HG02938 (cell line): ENCODE results near the gene SLC12A3.

Experiments
- ATAC-seq: cut with Tn5 transposase; IDR thresholded peaks from one replicate; pipeline ENCODE4 v1.9.1; 2021; ENCODE audit warnings: mild to moderate bottlenecking, moderate library complexity; ENCODE audit not compliant: unreplicated experiment

The SLC12A3 gene

GRCh38 chr16:56848029-56848936, 16.7 kb upstream of the SLC12A3 start:
- ATAC-seq: no peak

DNA sequence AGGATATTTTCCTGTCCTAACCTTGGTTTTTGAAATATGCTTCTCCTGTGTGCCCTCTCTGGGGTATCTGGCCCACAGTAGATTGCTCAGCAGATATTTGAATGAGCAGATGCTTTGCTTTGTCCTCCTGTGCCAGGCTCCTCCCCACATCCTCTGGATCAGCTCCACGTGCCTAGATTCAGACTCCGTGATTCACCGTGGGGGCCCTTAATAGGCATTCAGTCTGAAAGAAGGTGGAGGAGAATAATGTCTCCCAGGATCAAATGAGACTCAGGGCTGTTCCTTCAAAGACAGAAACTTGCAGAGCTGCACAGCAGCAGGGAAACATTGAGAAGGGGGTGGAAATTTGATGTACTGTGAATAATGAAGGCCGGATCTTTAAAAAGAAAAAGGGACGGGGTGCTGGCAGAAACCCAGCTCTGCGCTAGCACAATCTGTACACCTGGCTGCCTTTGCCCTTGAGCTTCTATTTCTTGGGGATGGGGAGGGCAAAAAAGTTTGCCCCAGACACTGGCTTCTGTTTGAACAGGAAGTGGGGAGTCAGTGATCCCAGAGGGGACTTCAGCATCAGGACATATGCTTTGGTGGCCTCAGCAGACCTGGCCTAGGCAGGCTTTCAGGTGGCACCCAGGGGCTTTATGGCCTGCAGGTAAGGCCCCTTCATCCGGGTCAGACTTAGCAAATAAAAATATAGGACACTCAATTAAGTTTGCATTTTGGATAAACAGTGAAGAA, 15.9 kb upstream of the SLC12A3 start:
- ATAC-seq: no peak

GRCh38 chr16:56849690-56850680, 15.0 kb upstream of the SLC12A3 start:
- ATAC-seq: no peak

GRCh38 chr16:56851671-56852400, 13.2 kb upstream of the SLC12A3 start:
- ATAC-seq: no peak

DNA sequence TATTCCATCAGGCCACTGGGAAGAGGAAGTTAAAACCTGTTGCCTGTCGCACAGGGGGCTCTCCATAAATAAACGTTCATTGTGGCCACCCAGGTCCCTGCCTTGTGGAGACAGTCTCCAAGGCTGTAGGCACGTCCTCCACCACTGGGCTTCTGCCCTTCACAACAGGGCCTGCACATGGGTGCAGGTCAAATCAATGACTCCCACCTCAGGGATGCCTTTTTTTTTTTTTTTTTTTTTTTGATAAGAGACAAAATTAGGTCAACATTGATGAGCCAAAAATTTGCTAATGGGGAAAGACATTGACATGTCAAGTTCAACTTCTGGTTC, 12.6 kb upstream of the SLC12A3 start:
- no peak for ATAC-seq

DNA sequence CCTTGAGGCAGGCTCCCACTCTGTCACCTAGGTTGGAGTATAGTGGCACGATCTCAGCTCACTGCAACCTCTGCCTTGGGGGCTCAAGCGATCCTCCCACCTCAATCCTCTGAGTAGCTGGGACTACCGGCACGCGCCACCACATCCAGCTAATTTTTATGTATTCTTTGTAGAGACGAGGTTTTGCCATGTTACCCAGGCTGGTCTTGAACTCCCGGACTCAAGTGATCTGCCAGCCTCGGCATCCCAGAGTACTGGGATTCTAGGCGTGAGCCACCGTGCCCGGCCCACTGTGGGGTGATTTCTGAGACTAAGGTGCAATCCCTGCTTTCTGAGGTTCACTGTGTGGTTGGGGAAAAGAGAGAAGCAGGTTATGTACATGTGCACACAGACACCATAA, 12.0 kb upstream of the SLC12A3 start:
- ATAC-seq: no peak

DNA sequence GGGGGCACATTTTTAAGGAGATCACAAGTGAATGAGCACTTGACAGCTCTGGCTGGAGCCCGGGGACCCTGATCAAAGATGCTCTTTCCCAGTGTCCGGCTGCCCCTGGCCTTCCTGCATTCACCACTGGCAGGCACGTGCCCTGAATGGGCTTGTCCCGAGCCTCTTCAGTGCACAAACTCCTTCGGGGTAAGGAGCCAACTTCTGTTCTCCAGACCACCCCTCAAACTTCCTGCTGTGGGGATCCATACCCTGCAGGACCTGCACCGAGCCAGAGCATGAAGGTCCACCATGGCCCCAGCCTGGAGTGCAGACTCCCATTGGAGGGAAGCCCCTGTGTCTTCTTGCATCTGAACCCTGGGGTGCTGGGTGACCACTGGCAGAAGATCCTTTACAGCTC, 9.8 kb upstream of the SLC12A3 start:
- ATAC-seq: no peak

GRCh38 chr16:56855946-56856345, 9.1 kb upstream of the SLC12A3 start:
- ATAC-seq: no peak

DNA sequence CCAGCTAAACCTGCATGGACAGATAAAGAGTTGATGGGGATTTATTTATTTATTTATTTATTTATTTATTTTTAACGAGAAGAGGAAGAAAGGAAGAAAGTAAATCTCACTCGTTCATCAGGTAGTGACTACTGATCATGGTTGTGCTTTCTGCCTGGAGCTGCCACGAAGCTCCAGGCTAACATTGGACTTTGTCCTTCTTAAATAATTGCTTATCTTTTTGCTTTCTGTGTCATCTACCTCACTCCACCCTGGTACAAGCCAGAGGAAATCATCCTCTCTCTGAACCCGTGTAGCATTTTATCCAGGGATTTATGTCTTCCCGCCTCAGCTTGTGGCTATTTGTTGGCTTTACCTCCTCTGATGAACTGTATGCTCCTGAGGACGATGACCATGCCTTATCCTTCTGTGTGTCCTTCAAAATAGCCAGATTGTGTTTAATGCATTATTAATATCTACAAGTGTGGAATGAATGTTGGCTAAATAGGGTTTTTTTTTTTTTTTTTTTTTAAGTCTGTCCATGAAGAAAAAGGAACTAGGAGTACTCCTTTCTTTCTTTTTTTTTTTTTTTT, 8.0 kb upstream of the SLC12A3 start:
- no peak for ATAC-seq

- no peak for ATAC-seq
Measured at GRCh38 chr16:56858374-56858773, 6.6 kb upstream of the SLC12A3 start.

GRCh38 chr16:56859636-56860035, 5.4 kb upstream of the SLC12A3 start:
- no peak for ATAC-seq

- peak; percentile 81 for ATAC-seq
Measured at GRCh38 chr16:56860226-56861020, 4.6 kb upstream of the SLC12A3 start.

GRCh38 chr16:56861092-56861610, 3.9 kb upstream of the SLC12A3 start:
- ATAC-seq: no peak

DNA sequence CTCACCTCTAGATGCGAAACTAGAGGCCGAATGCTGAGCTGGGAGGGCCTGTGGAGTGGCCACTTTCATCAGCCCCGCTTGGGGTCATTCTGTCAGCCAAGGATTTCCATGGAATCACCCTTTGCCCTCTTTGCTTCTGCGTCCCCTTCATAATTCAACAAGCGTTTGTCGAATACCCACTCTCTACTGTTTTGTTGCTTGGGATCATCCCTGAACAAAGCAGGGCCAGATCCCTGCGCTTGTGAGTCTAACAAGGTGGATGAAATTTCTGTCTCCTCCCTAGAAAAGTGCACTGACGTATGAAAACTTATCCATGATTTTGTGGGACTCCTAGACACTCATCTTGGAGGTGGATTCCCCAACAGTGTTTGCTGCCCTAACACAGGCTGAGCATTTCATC, 3.3 kb upstream of the SLC12A3 start:
- no peak for ATAC-seq

GRCh38 chr16:56862776-56863175, 2.2 kb upstream of the SLC12A3 start:
- ATAC-seq: no peak

- ATAC-seq: no peak
Measured at GRCh38 chr16:56865394-56866062, 521 bp downstream of the SLC12A3 start.

GRCh38 chr16:56866955-56867830, 2.2 kb downstream of the SLC12A3 start:
- ATAC-seq: no peak

GRCh38 chr16:56868175-56868574, 3.2 kb downstream of the SLC12A3 start:
- no peak for ATAC-seq
